Measurements from ENCODE around the gene RABGAP1L. TPM values are rescaled to one million over a fixed set of nuclear protein-coding genes. Genes with fewer than 3 reads are reported as not detected.

The RABGAP1L gene
- total RNA-seq, 1 donor from 2014 or later = 46.0 TPM

DNA sequence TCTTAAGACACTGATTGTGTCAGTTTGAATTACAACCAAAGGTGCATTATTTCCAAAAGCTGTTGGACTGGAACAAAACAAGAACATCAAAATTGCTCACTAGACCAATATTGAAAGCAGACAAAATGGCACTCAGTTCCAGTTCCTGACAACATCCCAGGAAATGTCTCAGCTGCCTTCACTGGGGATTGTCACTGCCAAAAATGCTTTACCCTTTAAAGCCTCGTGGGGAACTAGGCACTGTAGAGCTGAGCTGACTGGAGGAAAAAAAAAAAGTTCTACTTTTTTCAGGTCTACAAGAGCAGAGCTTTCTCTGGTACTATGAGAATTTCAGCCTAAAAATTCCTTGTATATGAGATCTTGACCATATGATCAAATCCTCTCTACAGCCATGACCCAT is 310.4 kb downstream of the RABGAP1L start:
- no peak overlapping the region for H2AFZ ChIP-seq (replicated peaks)
- no peak overlapping the region for H3K4me2 ChIP-seq
- no peaks in the 10 kb centered on the region for H3K9me3 ChIP-seq (ENCODE audit: low read depth)
- H4K20me1 ChIP-seq (ENCODE audit: low read depth) = no peaks in the 10 kb centered on the region
- H3F3A ChIP-seq (ENCODE audit: low read depth) = no peaks in the 10 kb centered on the region
- no peaks in the 10 kb centered on the region for H3K27me3 ChIP-seq
- TF ChIP-seq, protein P1, sequence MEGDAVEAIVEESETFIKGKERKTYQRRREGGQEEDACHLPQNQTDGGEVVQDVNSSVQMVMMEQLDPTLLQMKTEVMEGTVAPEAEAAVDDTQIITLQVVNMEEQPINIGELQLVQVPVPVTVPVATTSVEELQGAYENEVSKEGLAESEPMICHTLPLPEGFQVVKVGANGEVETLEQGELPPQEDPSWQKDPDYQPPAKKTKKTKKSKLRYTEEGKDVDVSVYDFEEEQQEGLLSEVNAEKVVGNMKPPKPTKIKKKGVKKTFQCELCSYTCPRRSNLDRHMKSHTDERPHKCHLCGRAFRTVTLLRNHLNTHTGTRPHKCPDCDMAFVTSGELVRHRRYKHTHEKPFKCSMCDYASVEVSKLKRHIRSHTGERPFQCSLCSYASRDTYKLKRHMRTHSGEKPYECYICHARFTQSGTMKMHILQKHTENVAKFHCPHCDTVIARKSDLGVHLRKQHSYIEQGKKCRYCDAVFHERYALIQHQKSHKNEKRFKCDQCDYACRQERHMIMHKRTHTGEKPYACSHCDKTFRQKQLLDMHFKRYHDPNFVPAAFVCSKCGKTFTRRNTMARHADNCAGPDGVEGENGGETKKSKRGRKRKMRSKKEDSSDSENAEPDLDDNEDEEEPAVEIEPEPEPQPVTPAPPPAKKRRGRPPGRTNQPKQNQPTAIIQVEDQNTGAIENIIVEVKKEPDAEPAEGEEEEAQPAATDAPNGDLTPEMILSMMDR (IDR thresholded peaks at IDR 0.05) = no peak
- TF ChIP-seq EZH2phosphoT487 (IDR thresholded peaks at IDR 0.05) (no peak), EZH2 (IDR thresholded peaks at IDR 0.05) (no peak)
- no peaks in the 10 kb centered on the region for H3K4me1 ChIP-seq
- no peak overlapping the region for H3K9ac ChIP-seq
- no peak overlapping the region for H3K27ac ChIP-seq
- H3K9me3 Mint-ChIP-seq = no peaks in the 10 kb centered on the region
- no peaks in the 10 kb centered on the region for H3K4me1 Mint-ChIP-seq
- H3K4me3 Mint-ChIP-seq = no peak overlapping the region
- no peaks in the 10 kb centered on the region for H3K79me2 ChIP-seq (ENCODE audit: low read depth)
- no peak overlapping the region for H3K4me3 ChIP-seq
- no peaks in the 10 kb centered on the region for H3K36me3 ChIP-seq
- no peaks in the 10 kb centered on the region for H3K36me3 Mint-ChIP-seq
- H3K27ac Mint-ChIP-seq = no peak overlapping the region
- H3K27me3 Mint-ChIP-seq (ENCODE audit: insufficient read depth, low read depth) = no peaks in the 10 kb centered on the region
- no peak for DNase-seq (ENCODE audit: low spot score)

DNA sequence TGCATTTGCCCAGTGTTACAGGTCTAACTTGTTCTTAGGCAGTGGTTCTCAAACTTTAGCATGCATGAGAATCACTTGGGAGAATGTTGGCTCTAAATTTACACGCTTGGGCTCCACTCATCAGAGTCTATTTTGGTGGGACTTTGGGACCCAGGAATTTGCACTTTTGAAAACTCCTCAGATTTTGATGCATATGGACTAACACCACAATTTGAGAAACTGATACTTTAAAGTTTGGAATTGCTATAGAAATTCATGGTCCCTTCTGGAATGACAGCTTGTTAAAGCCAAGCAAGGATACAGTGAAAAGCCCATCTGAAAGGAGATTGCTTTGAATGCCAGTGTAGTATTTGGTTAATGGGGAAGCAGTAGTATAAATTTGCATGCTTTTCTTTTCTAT is 320.0 kb downstream of the RABGAP1L start:
- no peaks in the 10 kb centered on the region for H3K36me3 Mint-ChIP-seq
- no peaks in the 10 kb centered on the region for H3K4me1 ChIP-seq
- no peak overlapping the region for H3K9ac ChIP-seq
- no peaks in the 10 kb centered on the region for H3K79me2 ChIP-seq (ENCODE audit: low read depth)
- no peak for DNase-seq (ENCODE audit: low spot score)
- H3K4me3 Mint-ChIP-seq = no peak overlapping the region
- no peak for TF ChIP-seq EZH2phosphoT487 (IDR thresholded peaks at IDR 0.05)
- no peak for TF ChIP-seq EZH2 (IDR thresholded peaks at IDR 0.05)
- TF ChIP-seq, protein P1 (IDR thresholded peaks at IDR 0.05) = no peak
- H3K4me2 ChIP-seq = no peak overlapping the region
- H3K27me3 Mint-ChIP-seq (ENCODE audit: insufficient read depth, low read depth) = no peaks in the 10 kb centered on the region
- H3F3A ChIP-seq (ENCODE audit: low read depth) = no peaks in the 10 kb centered on the region
- no peak overlapping the region for H2AFZ ChIP-seq (replicated peaks)
- no peaks in the 10 kb centered on the region for H3K9me3 ChIP-seq (ENCODE audit: low read depth)
- H3K36me3 ChIP-seq = no peaks in the 10 kb centered on the region
- no peaks in the 10 kb centered on the region for H3K9me3 Mint-ChIP-seq
- no peaks in the 10 kb centered on the region for H3K27me3 ChIP-seq
- no peak overlapping the region for H3K27ac ChIP-seq
- no peak overlapping the region for H3K27ac Mint-ChIP-seq
- H3K4me3 ChIP-seq = no peak overlapping the region
- no peaks in the 10 kb centered on the region for H4K20me1 ChIP-seq (ENCODE audit: low read depth)
- H3K4me1 Mint-ChIP-seq = peaks cover 2% of the 10 kb centered on the region

DNA sequence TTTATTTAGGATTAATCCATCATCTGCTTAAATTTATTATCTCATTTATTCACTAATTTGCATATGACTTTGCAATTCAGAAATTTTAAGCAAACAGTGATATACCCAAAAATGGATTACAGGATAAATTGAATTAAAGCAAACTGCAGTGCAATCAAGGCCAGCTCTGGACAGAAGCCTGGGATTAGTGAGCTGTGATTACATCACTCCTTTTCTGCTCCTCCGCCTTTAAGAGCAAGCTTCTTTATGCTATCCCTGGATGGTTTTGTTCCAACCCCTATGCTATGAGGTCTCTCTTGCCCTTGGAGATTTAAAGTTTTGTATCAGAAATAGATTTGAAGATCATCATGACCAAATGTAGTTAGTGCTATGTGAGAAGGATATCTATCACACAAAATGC is 321.0 kb downstream of the RABGAP1L start:
- no peaks in the 10 kb centered on the region for H3F3A ChIP-seq (ENCODE audit: low read depth)
- no peaks in the 10 kb centered on the region for H4K20me1 ChIP-seq (ENCODE audit: low read depth)
- H2AFZ ChIP-seq (replicated peaks) = no peak overlapping the region
- Mint-ChIP-seq H3K9me3 (no peaks in the 10 kb centered on the region), H3K4me1 (peaks cover 2% of the 10 kb centered on the region), H3K36me3 (no peaks in the 10 kb centered on the region), H3K27me3 (ENCODE audit: insufficient read depth, low read depth) (no peaks in the 10 kb centered on the region), H3K4me3 (no peak overlapping the region), H3K27ac (no peak overlapping the region)
- H3K4me2 ChIP-seq = no peak overlapping the region
- H3K4me3 ChIP-seq = no peak overlapping the region
- TF ChIP-seq, protein P1 (IDR thresholded peaks at IDR 0.05) = no peak
- DNase-seq (ENCODE audit: low spot score) = no peak
- no peaks in the 10 kb centered on the region for H3K79me2 ChIP-seq (ENCODE audit: low read depth)
- H3K27ac ChIP-seq = no peak overlapping the region
- H3K9me3 ChIP-seq (ENCODE audit: low read depth) = no peaks in the 10 kb centered on the region
- no peaks in the 10 kb centered on the region for H3K4me1 ChIP-seq
- H3K27me3 ChIP-seq = no peaks in the 10 kb centered on the region
- no peak overlapping the region for H3K9ac ChIP-seq
- no peaks in the 10 kb centered on the region for H3K36me3 ChIP-seq

DNA sequence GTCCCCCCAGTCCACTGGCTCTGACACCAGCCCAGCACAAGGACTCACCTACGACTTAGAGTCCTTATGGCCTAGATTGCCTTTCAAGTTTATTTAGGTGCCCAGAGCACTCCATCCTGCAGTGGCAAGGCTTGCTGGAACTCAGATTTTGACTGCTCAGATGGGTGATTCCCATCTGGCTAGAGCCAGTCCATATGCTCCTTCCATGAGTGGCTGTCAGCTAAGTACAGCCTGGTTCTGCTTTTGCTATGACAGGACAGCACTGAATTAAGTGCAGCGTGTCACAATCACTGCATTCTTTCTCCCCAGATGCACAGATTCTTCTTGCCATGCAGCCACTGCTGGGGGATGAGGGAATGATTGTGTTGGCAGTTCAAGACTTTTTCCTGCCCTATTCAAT is 332.3 kb downstream of the RABGAP1L start:
- H3K36me3 Mint-ChIP-seq = no peaks in the 10 kb centered on the region
- H3K27ac Mint-ChIP-seq = no peak overlapping the region
- Histone ChIP-seq H4K20me1 (ENCODE audit: low read depth) (no peaks in the 10 kb centered on the region), H2AFZ (replicated peaks) (no peak overlapping the region), H3K4me1 (no peaks in the 10 kb centered on the region), H3K9ac (no peak overlapping the region), H3K79me2 (ENCODE audit: low read depth) (no peaks in the 10 kb centered on the region), H3K4me3 (no peak overlapping the region), H3K27ac (no peak overlapping the region), H3K36me3 (no peaks in the 10 kb centered on the region), H3K4me2 (no peak overlapping the region), H3K27me3 (no peaks in the 10 kb centered on the region), H3K9me3 (ENCODE audit: low read depth) (no peaks in the 10 kb centered on the region), H3F3A (ENCODE audit: low read depth) (no peaks in the 10 kb centered on the region)
- DNase-seq (ENCODE audit: low spot score) = no peak
- H3K27me3 Mint-ChIP-seq (ENCODE audit: insufficient read depth, low read depth) = no peaks in the 10 kb centered on the region
- no peaks in the 10 kb centered on the region for H3K9me3 Mint-ChIP-seq
- H3K4me3 Mint-ChIP-seq = no peak overlapping the region
- TF ChIP-seq EZH2phosphoT487 (IDR thresholded peaks at IDR 0.05) = no peak
- TF ChIP-seq, protein P1 (IDR thresholded peaks at IDR 0.05) = no peak
- no peak for TF ChIP-seq EZH2 (IDR thresholded peaks at IDR 0.05)
- peaks cover 6% of the 10 kb centered on the region for H3K4me1 Mint-ChIP-seq
